HG02642 (cell line): Measurements from ENCODE around the gene MYRIP.

Source experiments
- ATAC-seq: cut with Tn5 transposase; IDR thresholded peaks from one replicate; pipeline ENCODE4 v1.9.1; 2021; ENCODE audit warnings: mild to moderate bottlenecking; ENCODE audit not compliant: unreplicated experiment, poor library complexity

MYRIP gene

DNA sequence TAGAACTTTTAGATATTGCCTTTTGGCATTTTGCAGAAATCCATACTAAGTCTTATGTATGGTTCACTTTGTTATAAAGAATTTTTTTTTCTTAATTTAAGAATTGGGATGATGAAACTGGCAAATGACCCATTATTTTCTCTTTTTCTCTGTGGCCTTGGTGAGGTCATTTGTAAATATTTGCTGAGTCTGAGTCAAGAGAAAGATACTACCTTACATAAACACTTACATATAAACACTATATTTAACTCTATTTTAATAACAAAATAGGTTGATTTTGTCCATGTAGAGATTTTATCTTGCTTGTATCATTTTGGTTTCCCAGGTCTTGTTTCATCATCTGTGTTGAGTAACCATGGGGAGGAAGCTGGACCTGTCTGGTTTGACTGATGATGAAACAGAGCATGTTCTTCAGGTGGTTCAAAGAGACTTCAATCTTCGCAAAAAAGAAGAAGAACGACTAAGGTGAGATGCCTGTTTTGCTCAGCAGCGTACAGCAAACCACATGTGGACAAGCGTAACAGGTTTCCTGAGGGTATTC lies 91.1 kb downstream of the MYRIP start:
- ATAC-seq = no peak

- no peak for ATAC-seq
These were observed 93.8 kb downstream of the MYRIP start for GRCh38 chr3:39903253-39903652.

DNA sequence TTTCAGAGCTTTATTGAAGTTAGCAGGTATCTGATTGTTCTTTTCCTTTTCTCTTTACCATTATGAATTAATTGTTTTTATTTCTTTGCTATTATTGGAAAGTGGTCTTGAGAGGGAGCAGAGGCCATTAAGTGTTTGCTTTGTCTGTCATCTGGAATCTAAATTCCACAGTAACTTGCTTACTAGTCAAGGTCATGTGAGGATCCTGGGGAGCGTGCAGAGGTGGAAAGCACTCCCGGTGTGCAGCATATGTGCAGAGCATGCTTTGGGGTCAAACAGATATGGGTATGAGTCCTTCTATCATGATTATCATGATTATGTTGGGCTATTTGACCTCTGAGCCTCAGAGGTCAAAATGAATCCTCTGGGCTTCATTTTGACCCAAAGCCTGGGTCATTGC lies 96.4 kb downstream of the MYRIP start:
- no peak for ATAC-seq

DNA sequence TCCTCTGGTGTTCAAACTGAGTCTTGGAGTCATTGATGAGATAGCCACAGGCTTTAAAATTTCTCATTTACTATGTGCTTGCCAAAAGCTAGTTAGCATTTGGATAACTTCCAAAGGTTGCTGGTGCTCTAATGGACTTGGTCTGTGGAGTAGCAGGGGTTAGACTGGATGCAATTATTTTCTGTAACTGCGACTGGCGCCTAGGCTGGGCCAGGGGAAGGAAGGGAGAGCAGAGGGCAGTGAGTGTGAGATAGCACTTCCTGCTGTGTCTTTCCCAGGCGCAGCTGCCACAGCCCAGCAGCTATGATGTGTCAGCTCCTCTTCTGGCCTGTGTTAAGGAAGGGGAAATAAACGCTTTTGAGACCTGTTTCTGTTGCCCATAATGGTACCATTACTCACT lies 98.6 kb downstream of the MYRIP start:
- ATAC-seq = no peak

DNA sequence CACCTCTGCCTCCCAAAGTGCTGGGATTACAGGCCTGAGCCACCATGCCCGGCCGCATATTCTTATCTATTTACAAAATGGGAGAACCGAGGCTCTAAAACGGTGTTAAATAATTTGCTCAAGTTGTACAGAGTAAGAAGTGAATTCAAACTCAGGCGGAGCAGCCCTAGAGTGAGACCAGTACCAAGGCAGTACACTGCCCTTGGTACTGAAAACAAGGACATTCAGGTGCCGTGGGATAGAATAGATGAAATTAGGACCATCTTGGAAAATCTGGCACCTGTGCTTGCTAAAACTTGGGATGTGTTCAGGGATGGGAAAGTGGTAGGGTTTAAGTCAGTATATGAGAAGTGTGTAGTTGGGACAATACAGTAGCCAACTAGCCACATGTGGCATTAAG lies 100.7 kb downstream of the MYRIP start:
- no peak for ATAC-seq

GRCh38 chr3:39910826-39911464 lies 101.5 kb downstream of the MYRIP start:
- ATAC-seq = no peak

DNA sequence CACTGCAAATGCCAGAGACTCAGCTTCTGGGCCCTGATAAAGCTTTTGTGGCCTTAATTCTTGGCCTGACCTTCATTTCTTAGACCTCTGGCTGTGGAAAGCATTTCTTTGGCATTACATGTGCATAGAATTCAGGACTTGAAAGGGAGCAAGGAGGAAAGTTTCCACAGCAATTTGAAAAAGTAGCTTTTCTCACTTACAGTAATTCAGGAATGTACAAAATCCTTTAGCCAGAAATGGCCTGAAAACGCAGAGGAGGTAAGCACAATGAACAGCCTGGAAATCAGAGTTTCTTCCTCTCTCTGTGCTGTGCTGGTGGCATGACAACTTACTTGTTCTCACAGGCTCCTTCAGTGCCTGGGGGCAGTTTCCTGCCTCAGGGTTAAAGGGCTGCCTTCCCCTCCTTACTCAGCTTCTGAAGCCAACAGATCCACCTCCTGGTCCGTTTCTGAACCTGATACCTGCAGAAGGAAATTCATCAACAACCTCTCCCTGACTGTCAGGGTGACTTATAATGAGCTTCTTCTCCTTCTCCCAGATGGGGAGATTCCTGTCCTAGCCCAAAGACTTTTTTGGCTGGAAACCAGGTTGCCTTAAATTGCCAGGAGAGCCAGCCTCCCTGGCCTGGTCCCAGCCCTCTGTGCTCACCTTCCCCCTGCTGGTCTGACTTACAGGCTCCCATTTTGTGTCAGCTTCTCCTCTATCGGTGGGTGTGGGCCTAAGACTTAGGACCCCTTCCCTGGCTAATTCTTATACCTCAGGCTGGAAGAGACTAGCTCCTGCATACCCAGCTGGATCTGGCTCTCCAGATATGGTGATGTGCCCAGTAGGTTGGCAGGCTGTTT lies 102.3 kb downstream of the MYRIP start:
- ATAC-seq = no peak

GRCh38 chr3:39915027-39915426 lies 105.6 kb downstream of the MYRIP start:
- no peak for ATAC-seq

GRCh38 chr3:39917065-39917773 lies 107.8 kb downstream of the MYRIP start:
- no peak for ATAC-seq

DNA sequence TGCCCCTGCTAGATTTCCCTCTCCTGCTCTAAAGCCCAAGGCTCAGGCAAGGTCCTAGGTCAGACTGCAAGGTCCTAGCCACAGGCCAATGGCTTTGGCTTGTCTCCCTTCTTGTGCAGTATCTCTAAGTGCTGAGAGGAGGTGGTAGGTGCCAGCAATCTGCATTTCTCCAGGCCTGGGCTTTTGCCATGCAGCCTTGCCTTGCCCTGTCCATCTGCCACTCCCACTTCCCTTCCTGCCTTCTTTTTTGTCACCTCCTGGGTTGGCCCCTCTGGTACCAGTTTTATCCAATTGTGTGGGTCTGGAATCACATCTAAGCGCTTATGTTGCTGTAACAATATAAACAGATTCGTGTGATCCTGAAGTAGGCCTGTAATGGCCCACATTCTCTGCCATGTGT lies 109.9 kb downstream of the MYRIP start:
- no peak for ATAC-seq

DNA sequence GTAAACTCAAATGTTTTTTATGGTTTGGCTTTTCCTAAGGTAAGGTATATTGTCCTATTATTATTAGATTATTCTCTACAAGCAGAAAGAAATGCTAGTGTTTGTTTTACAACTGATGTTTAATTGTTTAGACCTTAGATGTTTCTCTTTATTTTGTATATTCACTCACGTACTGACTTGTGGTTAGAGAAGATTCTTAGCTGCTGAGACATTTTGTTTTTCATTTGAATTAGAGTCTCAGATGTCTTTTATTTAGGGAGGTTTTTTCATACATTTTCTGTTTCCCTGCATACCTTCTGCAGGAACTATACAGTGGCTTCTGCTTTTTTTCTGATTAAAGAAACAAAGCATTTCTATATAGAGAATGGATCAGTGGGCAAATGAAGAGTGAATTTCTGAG lies 110.9 kb downstream of the MYRIP start:
- no peak for ATAC-seq

DNA sequence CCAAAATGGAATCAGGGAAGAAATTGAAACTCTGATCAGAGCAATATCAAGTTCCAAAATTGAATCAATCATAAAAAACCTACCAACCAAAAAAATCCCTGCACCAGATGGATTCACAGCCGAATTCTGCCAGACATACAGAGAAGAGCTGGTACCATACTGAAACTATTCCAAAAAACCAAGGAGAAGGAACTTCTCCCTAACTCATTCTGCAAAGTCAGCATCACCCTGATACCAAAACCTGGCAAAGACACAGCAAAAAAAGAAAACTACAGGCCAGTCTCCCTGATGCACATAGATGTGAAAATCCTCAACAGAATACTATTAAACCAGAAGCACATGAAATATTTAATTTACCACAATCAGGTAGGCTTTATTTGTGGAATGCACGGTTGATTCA lies 118.1 kb downstream of the MYRIP start:
- ATAC-seq = no peak

GRCh38 chr3:39933986-39934693 lies 124.7 kb downstream of the MYRIP start:
- no peak for ATAC-seq

GRCh38 chr3:39934696-39935095 lies 125.3 kb downstream of the MYRIP start:
- no peak for ATAC-seq

- ATAC-seq = no peak
These were observed 125.9 kb downstream of the MYRIP start for GRCh38 chr3:39935261-39935660.

DNA sequence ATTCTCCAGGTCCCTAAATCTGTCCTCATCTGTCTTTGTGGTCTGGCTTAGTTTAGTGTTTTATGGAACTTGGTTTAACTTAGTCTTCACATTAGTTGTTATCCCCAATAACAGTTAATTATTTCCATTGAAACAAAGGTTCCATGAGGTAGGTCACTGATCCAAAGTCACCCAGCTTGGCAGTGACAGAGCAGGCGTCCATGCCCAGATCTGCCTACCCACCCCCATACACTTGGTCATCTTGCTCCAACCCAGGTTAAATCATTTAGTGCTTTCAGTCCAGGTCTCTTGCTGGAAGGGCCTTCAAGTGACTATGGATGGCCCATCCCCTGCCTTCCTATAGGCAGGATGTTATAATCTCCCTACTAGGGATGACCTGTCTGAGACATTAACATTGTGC lies 127.4 kb downstream of the MYRIP start:
- no peak for ATAC-seq

DNA sequence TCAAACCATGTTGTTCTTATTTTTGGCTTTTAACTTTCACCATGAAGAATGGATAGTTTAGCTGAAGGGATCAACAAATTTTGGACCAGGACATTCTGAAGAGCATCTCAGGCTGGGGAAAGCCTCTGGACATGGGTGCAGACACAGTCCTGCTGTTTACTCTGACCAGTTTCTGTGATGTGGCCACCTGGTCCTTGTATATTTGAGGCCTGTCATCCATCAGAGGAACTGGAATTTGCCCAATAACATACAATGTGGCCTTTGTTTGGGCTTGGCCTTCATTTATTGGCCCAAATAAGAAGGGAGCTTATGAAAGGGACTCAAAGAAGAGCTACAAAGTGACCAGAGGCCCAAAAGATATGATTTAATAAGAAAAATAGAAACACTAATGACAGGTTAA lies 127.9 kb downstream of the MYRIP start:
- ATAC-seq = no peak

DNA sequence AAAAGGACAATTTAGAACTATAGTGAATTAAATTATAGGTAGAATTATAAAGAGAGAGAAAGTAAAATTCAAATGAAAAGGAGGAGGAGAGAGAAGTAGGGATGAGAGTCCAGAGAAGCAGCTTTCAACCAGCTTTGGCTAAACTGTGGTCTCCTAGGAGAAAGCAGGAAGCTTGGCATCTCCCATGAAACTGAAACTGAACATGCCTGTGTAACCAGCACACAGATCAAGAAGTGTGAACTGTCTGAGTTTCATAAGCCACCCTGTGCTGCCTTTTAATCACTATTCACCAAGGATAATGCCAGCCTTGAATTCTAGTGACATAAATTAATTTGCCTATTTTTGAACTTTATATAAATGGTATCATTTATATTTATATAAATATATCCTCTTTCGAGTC lies 128.5 kb downstream of the MYRIP start:
- no peak for ATAC-seq

DNA sequence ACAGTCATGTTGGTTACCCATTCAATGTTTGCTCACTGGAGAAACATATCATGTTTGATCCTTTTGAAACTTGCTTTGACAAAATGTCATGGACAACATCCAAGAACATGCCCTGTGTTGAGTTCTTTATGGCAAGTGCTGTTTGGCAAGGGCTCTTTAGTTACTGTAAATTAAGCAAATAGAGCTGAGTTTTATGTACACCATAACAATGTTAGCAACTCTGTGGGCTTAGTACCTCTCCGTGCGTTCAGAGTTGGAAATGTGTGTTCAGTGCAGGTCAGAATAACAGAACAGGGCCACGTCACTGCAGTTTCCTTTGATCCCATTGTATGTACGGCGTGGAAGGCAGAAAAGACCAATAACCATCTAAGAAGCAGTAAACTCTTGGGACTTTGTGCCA lies 132.5 kb downstream of the MYRIP start:
- no peak for ATAC-seq

- no peak for ATAC-seq
These were observed 151.2 kb downstream of the MYRIP start for GRCh38 chr3:39960515-39961191.
